ENCODE measurements around the gene SKA3.

Gene SKA3

DNA sequence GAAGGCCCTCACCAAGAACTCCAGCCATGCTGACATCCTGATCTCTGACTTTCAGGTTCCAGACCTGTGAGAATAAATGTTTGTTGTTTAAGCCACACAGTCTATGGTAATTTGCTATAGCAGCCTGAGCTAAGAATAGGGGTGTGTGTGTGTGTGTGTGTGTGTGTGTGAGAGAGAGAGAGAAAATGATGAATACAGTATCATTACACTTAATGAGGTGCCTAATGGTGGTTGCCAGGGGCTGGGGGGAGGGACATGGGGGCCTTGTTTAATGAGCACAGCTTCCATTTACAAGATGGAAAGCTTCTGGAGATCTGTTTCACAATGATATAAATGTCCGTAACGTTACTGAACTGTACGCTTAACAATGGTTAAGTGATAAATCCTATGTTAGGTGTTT, 61.1 kb downstream of the SKA3 start:
- no peak for DNase-seq (ENCODE audit: low read depth)

- DNase-seq (ENCODE audit: low read depth) = no peak
Measured at GRCh38 chr13:21111546-21111945, 64.8 kb downstream of the SKA3 start.

DNA sequence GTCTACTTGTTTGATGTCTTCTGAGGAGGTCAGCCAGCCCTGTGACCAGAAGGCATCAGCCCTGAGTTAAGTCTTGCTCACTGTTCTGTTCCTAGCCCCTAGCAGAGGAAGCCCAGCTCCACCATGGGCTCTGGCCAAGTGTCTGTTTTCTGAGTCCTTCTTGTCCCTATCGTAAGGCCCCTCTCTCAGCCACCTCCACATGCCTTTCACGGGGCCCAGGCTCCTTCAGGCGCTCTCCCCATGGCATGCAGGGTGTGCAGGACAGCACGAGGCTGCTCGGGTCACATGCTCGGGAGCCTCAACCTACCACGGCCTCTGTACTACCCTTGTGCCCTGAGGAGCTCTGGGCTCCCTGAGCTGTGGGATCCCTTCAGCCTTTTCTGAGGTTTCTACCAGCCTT, 67.2 kb downstream of the SKA3 start:
- DNase-seq (ENCODE audit: low read depth) = no peak

- DNase-seq (ENCODE audit: low read depth) = no peak
Measured at GRCh38 chr13:21106089-21106488, 70.3 kb downstream of the SKA3 start.

- no peak for DNase-seq (ENCODE audit: low read depth)
Measured at GRCh38 chr13:21104199-21105019, 71.9 kb downstream of the SKA3 start.
